GM23338 (cell line): ENCODE measurements around the gene GNAI3.

Experiments used
- CREB1 ChIP-seq: fragments of 250-450 bp; sonication (Bioruptor Pico); IDR thresholded peaks from 2 replicates; pipeline ENCODE4 v1.5.0; 2020; ENCODE audit warnings: low read depth, mild to moderate bottlenecking, moderate library complexity
- CTCF ChIP-seq, 2 experiments: fragments of 200-600 bp in 1 of 2; sonication (generic) in 1 of 2; conservative IDR thresholded peaks; 2 replicates each; pipeline versions ENCODE4 v1.5.1 to v1.6.1; 2016 to 2017; ENCODE audit warnings: antibody characterized with exemption in 2 of 2, low read depth in 2 of 2, mild to moderate bottlenecking in 2 of 2, moderate library complexity in 1 of 2
- EZH2 ChIP-seq: fragments of 200-600 bp; sonication (generic); IDR thresholded peaks from one replicate; pipeline ENCODE4 v1.8.0; 2017; ENCODE audit warnings: antibody characterized with exemption, mild to moderate bottlenecking, low read depth; ENCODE audit not compliant: unreplicated experiment
- EZH2phosphoT487 ChIP-seq: fragments of 200-600 bp; sonication (generic); IDR thresholded peaks from one replicate; pipeline ENCODE4 v1.8.1; 2018; ENCODE audit warnings: antibody characterized with exemption; ENCODE audit not compliant: unreplicated experiment
- JUNB ChIP-seq: IDR thresholded peaks from one replicate; pipeline ENCODE4 v1.6.1; 2016; ENCODE audit warnings: antibody characterized with exemption; ENCODE audit not compliant: unreplicated experiment
- NANOG ChIP-seq: IDR thresholded peaks from 2 replicates; pipeline ENCODE4 v1.6.1; 2016; ENCODE audit warnings: antibody characterized with exemption, borderline replicate concordance
- POLR2AphosphoS5 ChIP-seq: IDR thresholded peaks from 2 replicates; pipeline ENCODE4 v1.6.1; 2016; ENCODE audit warnings: antibody characterized with exemption, low read depth
- REST ChIP-seq: IDR thresholded peaks from one replicate; pipeline ENCODE4 v1.6.1; 2018; ENCODE audit warnings: antibody characterized with exemption; ENCODE audit not compliant: unreplicated experiment
- ZNF331 ChIP-seq: fragments of 250-450 bp; sonication (Bioruptor Pico); IDR thresholded peaks from 2 replicates; pipeline ENCODE4 v1.5.0; 2020; ENCODE audit warnings: low read depth, mild to moderate bottlenecking, moderate library complexity

- no peak for TF ChIP-seq EZH2
- no peak for TF ChIP-seq POLR2AphosphoS5
- TF ChIP-seq NANOG, result no peak
- TF ChIP-seq CTCF (conservative IDR thresholded peaks at IDR 0.05; ENCODE audit: low read depth in 2 of 2), result no peak
- TF ChIP-seq EZH2phosphoT487, result no peak
- TF ChIP-seq CREB1 (CRISPR knock-in tag), result no peak
- no peak for TF ChIP-seq ZNF331 (CRISPR knock-in tag)
- no peak for TF ChIP-seq JUNB
- TF ChIP-seq REST, result no peak
Observed at GRCh38 chr1:109624201-109625010, 76.0 kb downstream of the GNAI3 start.
